Gastrocnemius medialis (tissue), 4 donors: ENCODE data around the gene PDK3. TPM values are rescaled to one million over a fixed set of nuclear protein-coding genes. Genes with fewer than 3 reads are reported as not detected.

Experiments
- ATAC-seq, 2 donors: fragments of 150-250 bp; one replicate each; pipeline ENCODE4 v1.9.1; 2016
- DNase-seq, 2 donors: peaks; one replicate each; pipeline ENCODE4 v3.0.0-alpha.2; 2019
- H3K27ac ChIP-seq, 4 donors: fragments of 200-600 bp; sonication (generic); 1 replicate in 1 of 4; 2 replicates in 3 of 4; pipeline ENCODE4 v1.5.1; 2016 to 2018; ENCODE audit warnings: mild to moderate bottlenecking in 2 of 4, moderate library complexity in 1 of 4
- H3K27me3 ChIP-seq, 3 donors: fragments of 200-600 bp; sonication (generic) in 2 of 3; 1 replicate in 1 of 3; 2 replicates in 2 of 3; pipeline versions ENCODE4 v1.5.1 to v1.6.0; 2016 to 2019; ENCODE audit warnings: mild to moderate bottlenecking in 1 of 3, moderate library complexity in 1 of 3
- H3K36me3 ChIP-seq, 2 donors: fragments of 200-600 bp; sonication (generic) in 1 of 2; one replicate each; pipeline ENCODE4 v1.5.1; 2017 to 2018
- H3K4me1 ChIP-seq, 2 donors: fragments of 200-600 bp; sonication (generic) in 1 of 2; one replicate each; pipeline ENCODE4 v1.5.1; 2016 to 2017; ENCODE audit warnings: mild to moderate bottlenecking in 2 of 2
- H3K4me3 ChIP-seq, 4 donors: fragments of 200-600 bp; sonication (generic) in 3 of 4; 1 replicate in 1 of 4; 2 replicates in 3 of 4; pipeline ENCODE4 v1.5.1; 2016 to 2019; ENCODE audit warnings: mild to moderate bottlenecking in 2 of 4
- H3K9me3 ChIP-seq, 3 donors: fragments of 200-600 bp; sonication (generic) in 2 of 3; 1 replicate in 1 of 3; 2 replicates in 2 of 3; pipeline ENCODE4 v1.5.1; 2016 to 2019
- POLR2A ChIP-seq, 2 donors: fragments of 450-650 bp; IDR thresholded peaks; one replicate each; pipeline ENCODE4 v1.6.1; 2017; ENCODE audit warnings: antibody characterized with exemption in 2 of 2, mild to moderate bottlenecking in 2 of 2, moderate library complexity in 2 of 2
- in situ Hi-C, 4 donors: fragments of 200-750 bp; cut with MboI; loops; one replicate each; pipeline versions ENCODE4 v1.15.0 to v1.8.0; 2017; ENCODE audit warnings: low sequenced_read_pairs in 4 of 4
- intact Hi-C: fragments of 100-400 bp; cut with DNase I; formaldehyde crosslinking; loops from one replicate; pipeline ENCODE4 v1.15.1; 2023; ENCODE audit warnings: low total_unique reads
- total RNA-seq, 4 donors: library from RNA; depleted of rRNA; stranded (reverse); fragments of >200 nt; gene quantifications; one replicate each; pipeline versions ENCODE4 v1.1.0 to v1.2.3, GENCODE V29; 2016
- TF ChIP-seq, protein P1 (sequence below), 5 experiments: fragments of 450-650 bp in 3 of 5; fragments of 200-600 bp in 2 of 5; sonication (generic) in 2 of 5; IDR thresholded peaks in 4 of 5; conservative IDR thresholded peaks in 1 of 5; 1 replicate in 4 of 5; 2 replicates in 1 of 5; pipeline ENCODE4 v1.5.1; 2016 to 2019; ENCODE audit warnings: antibody characterized with exemption in 5 of 5, mild to moderate bottlenecking in 3 of 5, moderate library complexity in 3 of 5

PDK3 gene
- total RNA-seq, 4 donors from 2014 or later: 1.8 to 4.5 (median 2.7) TPM

DNA sequence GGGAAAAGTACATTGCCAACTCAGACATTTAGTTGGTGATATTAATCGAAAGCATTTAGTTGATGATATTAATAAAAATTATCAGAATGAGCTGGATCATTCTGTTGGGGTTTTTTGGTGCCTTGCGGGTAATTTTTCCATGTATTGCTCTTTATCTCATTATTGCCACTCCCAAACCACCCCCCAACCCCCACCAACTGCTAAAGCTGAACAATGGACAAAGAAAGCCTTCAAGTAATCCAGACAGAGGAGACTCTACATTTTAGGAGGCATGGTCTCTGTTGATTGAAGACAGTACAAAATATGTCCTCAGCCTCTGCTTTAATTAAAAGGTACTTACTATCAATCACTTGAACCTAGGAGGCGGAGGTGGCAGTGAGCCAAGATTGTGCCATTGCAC is 22.5 kb downstream of the PDK3 start:
- Histone ChIP-seq H3K4me3 (no peak overlapping the region), H3K36me3 (no peaks in the 10 kb centered on the region), H3K27ac (no peak overlapping the region), H3K9me3 (no peaks in the 10 kb centered on the region), H3K27me3 (no peaks in the 10 kb centered on the region), H3K4me1 (no peaks in the 10 kb centered on the region)
- intact Hi-C loops: no loop called here
- DNase-seq (no peak), ATAC-seq (no peak)
- in situ Hi-C loops: no loop called here
- no peak for TF ChIP-seq POLR2A (IDR thresholded peaks at IDR 0.05)
- TF ChIP-seq, protein P1, sequence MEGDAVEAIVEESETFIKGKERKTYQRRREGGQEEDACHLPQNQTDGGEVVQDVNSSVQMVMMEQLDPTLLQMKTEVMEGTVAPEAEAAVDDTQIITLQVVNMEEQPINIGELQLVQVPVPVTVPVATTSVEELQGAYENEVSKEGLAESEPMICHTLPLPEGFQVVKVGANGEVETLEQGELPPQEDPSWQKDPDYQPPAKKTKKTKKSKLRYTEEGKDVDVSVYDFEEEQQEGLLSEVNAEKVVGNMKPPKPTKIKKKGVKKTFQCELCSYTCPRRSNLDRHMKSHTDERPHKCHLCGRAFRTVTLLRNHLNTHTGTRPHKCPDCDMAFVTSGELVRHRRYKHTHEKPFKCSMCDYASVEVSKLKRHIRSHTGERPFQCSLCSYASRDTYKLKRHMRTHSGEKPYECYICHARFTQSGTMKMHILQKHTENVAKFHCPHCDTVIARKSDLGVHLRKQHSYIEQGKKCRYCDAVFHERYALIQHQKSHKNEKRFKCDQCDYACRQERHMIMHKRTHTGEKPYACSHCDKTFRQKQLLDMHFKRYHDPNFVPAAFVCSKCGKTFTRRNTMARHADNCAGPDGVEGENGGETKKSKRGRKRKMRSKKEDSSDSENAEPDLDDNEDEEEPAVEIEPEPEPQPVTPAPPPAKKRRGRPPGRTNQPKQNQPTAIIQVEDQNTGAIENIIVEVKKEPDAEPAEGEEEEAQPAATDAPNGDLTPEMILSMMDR (IDR thresholded peaks at IDR 0.05 in 4 of 5, conservative IDR thresholded peaks at IDR 0.05 in 1 of 5): no peak

DNA sequence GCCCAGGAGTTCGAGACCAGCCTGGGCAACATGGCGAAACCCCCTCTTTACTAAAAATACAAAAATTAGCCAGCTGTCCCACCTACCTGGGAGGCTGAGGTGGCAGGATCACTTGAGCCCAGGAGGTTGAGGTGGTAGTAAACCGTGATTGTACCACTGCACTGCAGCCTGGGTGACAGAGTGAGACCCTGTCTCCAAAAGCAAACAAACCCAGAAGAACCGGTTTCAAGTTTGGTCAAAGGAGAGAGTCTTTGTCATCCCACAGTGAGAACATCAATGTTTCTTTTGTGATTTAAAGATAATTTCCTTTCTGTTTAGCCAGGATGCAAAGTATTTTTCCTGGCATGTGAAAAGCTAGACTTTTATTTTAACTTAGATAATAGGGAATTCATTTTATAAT is 26.7 kb downstream of the PDK3 start:
- in situ Hi-C loops: loop anchor here in 3 of 4 donors (10.0 kb wide), 1 partner anchor 97 kb away; no protein-coding TSS in a partner anchor
- no peak overlapping the region for H3K4me3 ChIP-seq
- peaks cover 0 to 4% of the 10 kb centered on the region in 2 donors for H3K4me1 ChIP-seq
- no peaks in the 10 kb centered on the region for H3K27me3 ChIP-seq
- DNase-seq (no peak), ATAC-seq (no peak)
- no peaks in the 10 kb centered on the region for H3K36me3 ChIP-seq
- no peak overlapping the region for H3K27ac ChIP-seq
- intact Hi-C loops: no loop called here
- no peaks in the 10 kb centered on the region for H3K9me3 ChIP-seq
- TF ChIP-seq, protein P1 (IDR thresholded peaks at IDR 0.05 in 4 of 5, conservative IDR thresholded peaks at IDR 0.05 in 1 of 5): no peak
- TF ChIP-seq POLR2A (IDR thresholded peaks at IDR 0.05): no peak

DNA sequence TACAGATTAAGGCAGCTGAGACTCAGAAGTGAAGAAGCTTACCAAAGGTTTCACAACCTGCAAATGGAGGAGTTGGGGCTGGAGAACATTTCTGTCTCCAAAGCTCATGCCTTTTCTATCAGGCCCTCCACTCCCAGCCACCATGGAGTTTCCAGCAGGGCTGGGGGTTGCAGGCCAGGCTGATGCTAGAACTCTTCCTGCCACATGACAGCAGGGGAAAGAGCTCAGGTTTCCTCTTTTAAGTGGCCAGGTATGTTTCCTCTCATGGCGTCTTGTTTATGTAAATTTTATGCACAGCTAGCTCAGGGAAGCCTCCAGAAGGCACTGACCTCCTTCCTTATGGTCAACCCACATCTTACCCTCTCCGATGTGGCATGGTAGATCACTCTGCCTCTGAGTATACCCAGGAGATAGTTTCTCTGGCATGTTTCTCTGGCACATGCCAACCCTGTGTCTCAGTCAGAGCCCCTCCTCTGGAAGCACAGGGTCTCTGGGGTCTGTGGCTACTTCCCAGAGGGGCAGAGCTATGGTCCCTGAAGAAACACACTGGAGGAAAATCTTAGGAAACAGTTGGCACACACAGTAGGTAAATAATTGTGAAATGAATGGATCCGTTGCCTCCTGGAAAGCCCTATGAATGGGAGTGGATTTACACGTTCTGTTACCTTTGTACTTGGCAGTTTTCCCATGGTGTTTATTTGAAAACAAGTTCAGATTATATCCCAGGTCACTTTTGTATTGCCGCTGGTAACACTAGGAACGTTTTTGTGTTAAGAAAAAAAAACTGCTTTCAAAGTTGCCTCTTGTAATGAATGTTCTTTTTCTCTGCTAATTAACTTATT is 28.9 kb downstream of the PDK3 start:
- H3K27ac ChIP-seq: no peak overlapping the region
- H3K4me1 ChIP-seq: peaks cover 0 to 4% of the 10 kb centered on the region in 2 donors
- H3K27me3 ChIP-seq: no peaks in the 10 kb centered on the region
- in situ Hi-C loops (loop anchor here in 3 of 4 donors (10.0 kb wide), 1 partner anchor 99 kb away; no protein-coding TSS in a partner anchor), intact Hi-C loops (no loop called here)
- H3K36me3 ChIP-seq: no peaks in the 10 kb centered on the region
- H3K9me3 ChIP-seq: no peaks in the 10 kb centered on the region
- no peak overlapping the region for H3K4me3 ChIP-seq
- TF ChIP-seq POLR2A (IDR thresholded peaks at IDR 0.05): no peak
- TF ChIP-seq, protein P1 (IDR thresholded peaks at IDR 0.05 in 4 of 5, conservative IDR thresholded peaks at IDR 0.05 in 1 of 5): no peak
- no peak for ATAC-seq
- DNase-seq: no peak

DNA sequence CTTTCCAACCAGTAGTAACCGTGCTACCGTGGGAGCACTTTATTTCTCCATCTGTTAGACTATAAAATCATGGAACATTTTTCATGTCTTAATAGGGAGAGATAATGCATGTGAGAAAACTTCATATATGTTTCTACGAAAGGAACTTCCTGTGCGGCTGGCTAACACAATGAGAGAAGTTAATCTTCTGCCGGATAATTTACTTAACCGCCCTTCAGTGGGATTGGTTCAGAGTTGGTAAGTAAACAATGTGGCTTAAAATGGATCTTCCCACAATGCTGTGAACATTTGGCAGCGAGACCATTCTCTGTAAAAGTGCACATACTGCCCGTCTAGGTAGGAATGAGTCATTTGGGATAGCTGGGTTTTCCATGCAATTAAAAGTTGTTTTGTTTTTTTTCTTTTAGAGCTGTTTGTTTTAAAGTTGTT is 29.6 kb downstream of the PDK3 start:
- Histone ChIP-seq H3K4me3 (peak overlapping the region in 1 of 4 donors; percentile 6), H3K36me3 (no peaks in the 10 kb centered on the region), H3K27me3 (no peaks in the 10 kb centered on the region), H3K27ac (peak overlapping the region in 1 of 4 donors; percentile 4), H3K4me1 (peaks cover 0 to 4% of the 10 kb centered on the region in 2 donors), H3K9me3 (no peaks in the 10 kb centered on the region)
- ATAC-seq (no peak), DNase-seq (no peak)
- intact Hi-C loops (no loop called here), in situ Hi-C loops (loop anchor here in 3 of 4 donors (10.0 kb wide), 1 partner anchor 100 kb away; no protein-coding TSS in a partner anchor)
- TF ChIP-seq, protein P1 (IDR thresholded peaks at IDR 0.05 in 4 of 5, conservative IDR thresholded peaks at IDR 0.05 in 1 of 5): no peak
- TF ChIP-seq POLR2A (IDR thresholded peaks at IDR 0.05): no peak
